Measurements from ENCODE around the gene ZSWIM4.
"Not testable (repeated sequence)": the region's sequence is repeated elsewhere in the genome, so short reads cannot be mapped to it uniquely, and the experiment has no call there.

The ZSWIM4 gene

GRCh38 chr19:13848798-13849676 lies 53.8 kb downstream of the ZSWIM4 start:
- no peak for TF ChIP-seq CTCF (IDR thresholded peaks at IDR 0.05)
- H3K27ac ChIP-seq, result peak overlapping the region; percentile 98

- H3K27ac ChIP-seq, result peak overlapping the region; percentile 98
Measured at GRCh38 chr19:13849991-13850909, 55.0 kb downstream of the ZSWIM4 start.

DNA sequence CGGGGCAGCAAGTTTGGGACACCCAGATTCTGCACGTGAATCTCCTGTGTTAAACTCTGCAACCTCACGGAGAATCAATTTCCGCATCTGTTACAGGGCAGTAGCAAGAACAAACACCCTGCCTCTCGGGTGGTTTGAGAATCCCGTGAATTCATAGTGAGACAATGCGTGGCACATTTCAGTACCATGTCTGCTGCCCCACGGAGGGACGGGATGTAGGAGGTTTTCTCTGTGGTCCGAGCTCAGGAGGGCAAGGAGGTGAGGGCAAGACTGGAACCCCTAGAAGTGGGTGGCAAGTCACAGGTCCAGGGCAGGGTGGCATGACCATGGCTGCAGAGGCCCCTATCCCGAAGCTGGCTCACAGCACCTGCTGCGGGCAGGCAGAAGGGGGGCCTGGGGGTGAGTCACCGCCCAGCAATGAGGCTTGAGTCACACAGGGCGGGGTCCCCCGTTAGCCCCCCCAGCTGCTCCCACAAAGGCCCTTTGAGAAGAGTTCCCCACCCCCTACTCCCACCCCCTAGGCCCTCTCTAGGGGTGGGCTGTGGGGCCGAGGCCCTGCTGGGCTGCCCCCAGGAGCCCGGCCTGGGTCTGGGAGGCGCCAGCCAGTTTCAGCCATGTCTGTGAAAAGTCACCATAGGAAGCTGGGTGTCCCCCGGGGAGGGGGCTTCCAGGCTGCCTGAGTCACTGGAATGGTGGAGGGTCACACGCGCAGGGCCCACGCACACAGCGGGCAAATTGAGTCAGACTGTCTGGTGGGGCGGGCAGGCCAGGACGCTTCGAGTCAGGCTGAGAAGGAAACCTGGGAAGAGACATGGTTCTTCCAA lies 55.9 kb downstream of the ZSWIM4 start:
- H3K27ac ChIP-seq, result peak overlapping the region; percentile 98
- TF ChIP-seq CTCF (IDR thresholded peaks at IDR 0.05) (no peak), ZFX (IDR thresholded peaks at IDR 0.05; ENCODE audit: borderline replicate concordance) (no peak)

More at GRCh38 chr19:13849991-13850909, 55.0 kb downstream of the ZSWIM4 start:
- no peak for TF ChIP-seq ZFX (IDR thresholded peaks at IDR 0.05; ENCODE audit: borderline replicate concordance)
- TF ChIP-seq CTCF (IDR thresholded peaks at IDR 0.05), result no peak

- H3K27ac ChIP-seq, result peak overlapping the region; percentile 98
Measured at GRCh38 chr19:13851734-13852114, 56.5 kb downstream of the ZSWIM4 start.

DNA sequence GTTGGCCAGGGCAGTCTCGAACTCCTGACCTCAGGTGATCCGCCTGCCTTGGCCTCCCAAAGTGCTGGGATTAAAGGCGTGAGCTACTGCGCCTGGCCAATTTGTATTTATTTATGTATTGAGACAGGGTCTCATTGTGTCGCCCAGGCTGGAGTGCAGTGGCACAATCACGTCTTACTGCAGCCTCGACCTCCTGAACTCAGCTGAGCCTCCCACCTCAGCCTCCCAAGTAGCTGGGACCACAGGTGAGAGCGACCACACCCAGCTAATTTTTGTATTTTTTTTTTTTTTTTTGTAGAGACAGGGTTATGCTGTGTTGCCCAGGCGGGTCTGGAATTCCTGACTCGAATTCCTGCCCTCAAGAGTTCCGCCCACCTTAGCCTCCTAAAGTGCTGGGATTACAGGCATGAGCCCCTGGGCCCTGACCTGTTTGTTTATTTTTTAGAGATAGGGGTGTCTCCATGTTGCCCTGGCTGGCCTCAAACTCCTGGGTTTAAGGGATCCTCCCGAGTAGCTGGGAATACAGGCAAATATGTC lies 57.0 kb downstream of the ZSWIM4 start:
- H3K27ac ChIP-seq, result not testable (repeated sequence)

GRCh38 chr19:13856497-13856896 lies 61.3 kb downstream of the ZSWIM4 start:
- TF ChIP-seq ZFX (IDR thresholded peaks at IDR 0.05; ENCODE audit: borderline replicate concordance) (no peak), CTCF (IDR thresholded peaks at IDR 0.05) (no peak)
- peak overlapping the region; percentile 80; the same call in 1 of the 2 replicates for H3K27ac ChIP-seq

- H3K27ac ChIP-seq, result no peak overlapping the region
- TF ChIP-seq ZFX (IDR thresholded peaks at IDR 0.05; ENCODE audit: borderline replicate concordance), result no peak
- 0 out of 2 replicates have a peak, but pooled peaks have one; percentile 5 for TF ChIP-seq CTCF (IDR thresholded peaks at IDR 0.05)
Measured at GRCh38 chr19:13859361-13859880, 64.2 kb downstream of the ZSWIM4 start.
